Measurements from ENCODE around the gene GREB1L. TPM values are rescaled to one million over a fixed set of nuclear protein-coding genes. Genes with fewer than 3 reads are reported as not detected.
A peak's percentile ranks its signal among the peaks of the same experiment; 100 is the strongest.

The GREB1L gene
- total RNA-seq, 1 experiment from 2014 or later = 75.4 TPM

DNA sequence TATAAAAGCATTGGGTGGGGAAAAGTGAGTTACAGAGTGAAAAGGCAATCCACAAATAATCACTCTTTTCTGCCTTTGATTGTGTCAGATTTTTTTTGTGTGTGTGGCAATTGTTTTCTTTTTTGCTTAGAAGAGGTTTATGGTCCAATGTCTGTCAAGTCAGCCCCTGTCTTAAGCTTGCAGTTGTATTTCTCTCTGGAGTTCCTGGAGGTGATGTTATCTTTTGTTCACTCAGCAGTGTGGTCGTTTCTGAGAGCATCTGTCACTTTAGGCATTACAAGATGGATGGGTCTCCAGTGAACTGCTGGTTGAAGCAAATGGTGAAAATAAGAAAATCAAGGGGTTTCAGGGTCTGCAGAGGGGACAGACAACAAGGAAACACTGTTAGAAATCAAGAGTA lies 121.3 kb downstream of the GREB1L start:
- Histone ChIP-seq H3K36me3 (ENCODE audit: control insufficient read depth, insufficient read depth, low read length) (no peaks in the 10 kb centered on the region), H3K27me3 (replicated peaks; ENCODE audit: control insufficient read depth, insufficient read depth, low read length) (no peaks in the 10 kb centered on the region), H3K9me3 (no peaks in the 10 kb centered on the region), H3K4me3 (ENCODE audit: low read depth, low read length) (no peak overlapping the region), H3K4me1 (peaks cover 56% of the 10 kb centered on the region)
- intact Hi-C loops (cut with micrococcal nuclease; ENCODE audit: unreplicated experiment) = loop anchor here (2.0 kb wide), 1 partner anchor 17 kb away; no protein-coding TSS in a partner anchor
- no peaks in the 10 kb centered on the region for H3K27me3 Mint-ChIP-seq (ENCODE audit: insufficient read depth, unreplicated experiment)
- CTCF ChIA-PET = no interaction called here
- DNase-seq = no peak
- H3K4me3 Mint-ChIP-seq (ENCODE audit: unreplicated experiment) = no peak overlapping the region
- H3K27ac Mint-ChIP-seq (ENCODE audit: unreplicated experiment) = no peak overlapping the region
- H3K36me3 Mint-ChIP-seq (ENCODE audit: insufficient read depth, unreplicated experiment) = peaks cover 10% of the 10 kb centered on the region
- H3K9me3 Mint-ChIP-seq (ENCODE audit: unreplicated experiment) = no peaks in the 10 kb centered on the region
- TF ChIP-seq, protein P1, sequence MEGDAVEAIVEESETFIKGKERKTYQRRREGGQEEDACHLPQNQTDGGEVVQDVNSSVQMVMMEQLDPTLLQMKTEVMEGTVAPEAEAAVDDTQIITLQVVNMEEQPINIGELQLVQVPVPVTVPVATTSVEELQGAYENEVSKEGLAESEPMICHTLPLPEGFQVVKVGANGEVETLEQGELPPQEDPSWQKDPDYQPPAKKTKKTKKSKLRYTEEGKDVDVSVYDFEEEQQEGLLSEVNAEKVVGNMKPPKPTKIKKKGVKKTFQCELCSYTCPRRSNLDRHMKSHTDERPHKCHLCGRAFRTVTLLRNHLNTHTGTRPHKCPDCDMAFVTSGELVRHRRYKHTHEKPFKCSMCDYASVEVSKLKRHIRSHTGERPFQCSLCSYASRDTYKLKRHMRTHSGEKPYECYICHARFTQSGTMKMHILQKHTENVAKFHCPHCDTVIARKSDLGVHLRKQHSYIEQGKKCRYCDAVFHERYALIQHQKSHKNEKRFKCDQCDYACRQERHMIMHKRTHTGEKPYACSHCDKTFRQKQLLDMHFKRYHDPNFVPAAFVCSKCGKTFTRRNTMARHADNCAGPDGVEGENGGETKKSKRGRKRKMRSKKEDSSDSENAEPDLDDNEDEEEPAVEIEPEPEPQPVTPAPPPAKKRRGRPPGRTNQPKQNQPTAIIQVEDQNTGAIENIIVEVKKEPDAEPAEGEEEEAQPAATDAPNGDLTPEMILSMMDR (IDR thresholded peaks at IDR 0.05; ENCODE audit: insufficient read depth in 1 of 2, low read depth in 1 of 2, low read length in 1 of 2, severe bottlenecking in 1 of 2, unreplicated experiment in 1 of 2) = no peak
- POLR2A ChIA-PET = interaction anchor here (0.6 kb wide), 1 partner anchor 222 kb away, joined by 3 read pairs; no protein-coding TSS in a partner anchor
- no TSS peak for BruUV-seq (replicated peaks)
- peaks cover 38% of the 10 kb centered on the region for H3K4me1 Mint-ChIP-seq (ENCODE audit: low read depth, unreplicated experiment)

DNA sequence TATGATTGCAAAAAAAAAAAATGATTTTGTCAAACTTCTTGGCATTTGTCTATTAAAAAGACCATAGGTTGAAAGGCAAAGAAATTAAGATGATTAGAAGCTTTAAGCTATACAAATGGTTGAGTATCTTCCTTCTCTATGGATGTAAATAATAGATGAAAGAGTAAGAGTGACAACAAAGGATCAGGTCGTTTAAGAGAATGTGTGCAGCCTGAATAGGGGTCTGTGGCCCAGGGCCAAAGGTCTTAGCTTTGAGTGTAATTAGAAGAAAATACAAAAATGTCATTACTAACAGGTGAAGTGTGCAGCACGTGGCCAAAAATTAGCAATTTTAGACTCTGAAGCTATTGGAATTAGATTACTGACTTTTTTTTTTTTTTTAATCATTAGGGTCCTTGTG lies 122.4 kb downstream of the GREB1L start:
- H3K4me1 Mint-ChIP-seq (ENCODE audit: low read depth, unreplicated experiment) = peaks cover 48% of the 10 kb centered on the region
- H3K4me1 ChIP-seq = peaks cover 65% of the 10 kb centered on the region
- no peaks in the 10 kb centered on the region for H3K9me3 Mint-ChIP-seq (ENCODE audit: unreplicated experiment)
- TF ChIP-seq, protein P1 (IDR thresholded peaks at IDR 0.05; ENCODE audit: insufficient read depth in 1 of 2, low read depth in 1 of 2, low read length in 1 of 2, severe bottlenecking in 1 of 2, unreplicated experiment in 1 of 2) = no peak
- no peak overlapping the region for H3K4me3 ChIP-seq (ENCODE audit: low read depth, low read length)
- no peak overlapping the region for H3K27ac Mint-ChIP-seq (ENCODE audit: unreplicated experiment)
- ChIA-PET POLR2A (no interaction called here), CTCF (no interaction called here)
- H3K27me3 ChIP-seq (replicated peaks; ENCODE audit: control insufficient read depth, insufficient read depth, low read length) = no peaks in the 10 kb centered on the region
- H3K36me3 ChIP-seq (ENCODE audit: control insufficient read depth, insufficient read depth, low read length) = no peaks in the 10 kb centered on the region
- H3K9me3 ChIP-seq = no peaks in the 10 kb centered on the region
- H3K36me3 Mint-ChIP-seq (ENCODE audit: insufficient read depth, unreplicated experiment) = peaks cover 10% of the 10 kb centered on the region
- no peak overlapping the region for H3K4me3 Mint-ChIP-seq (ENCODE audit: unreplicated experiment)
- H3K27me3 Mint-ChIP-seq (ENCODE audit: insufficient read depth, unreplicated experiment) = no peaks in the 10 kb centered on the region
- no peak for DNase-seq
- intact Hi-C loops (cut with micrococcal nuclease; ENCODE audit: unreplicated experiment) = no loop called here
- BruUV-seq (replicated peaks) = no TSS peak

DNA sequence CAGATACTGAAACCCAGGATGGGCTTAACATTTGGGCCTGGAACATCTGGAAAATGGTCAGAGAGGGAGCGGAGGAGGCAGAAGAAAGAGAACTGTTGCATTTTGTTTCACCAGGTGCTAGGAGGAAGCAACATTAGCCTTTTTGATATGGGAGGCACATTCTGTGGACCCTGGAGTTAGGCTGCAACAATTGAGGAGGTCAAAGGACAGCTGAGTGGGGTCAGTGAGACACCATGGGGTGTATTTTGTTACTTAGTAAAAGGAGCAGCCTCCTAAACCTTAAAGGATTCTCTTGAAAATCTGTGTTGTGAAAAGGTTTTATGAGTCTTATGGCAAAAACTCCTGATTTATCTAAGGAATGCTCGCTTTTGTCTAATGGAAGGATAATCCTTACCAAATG lies 124.9 kb downstream of the GREB1L start:
- peak overlapping the region; percentile 88 for H3K27ac Mint-ChIP-seq (ENCODE audit: unreplicated experiment)
- ChIA-PET CTCF (no interaction called here), POLR2A (no interaction called here)
- H3K4me3 Mint-ChIP-seq (ENCODE audit: unreplicated experiment) = no peak overlapping the region
- Histone ChIP-seq H3K9me3 (no peaks in the 10 kb centered on the region), H3K4me1 (peaks cover 61% of the 10 kb centered on the region), H3K27me3 (replicated peaks; ENCODE audit: control insufficient read depth, insufficient read depth, low read length) (no peaks in the 10 kb centered on the region), H3K4me3 (ENCODE audit: low read depth, low read length) (no peak overlapping the region), H3K36me3 (ENCODE audit: control insufficient read depth, insufficient read depth, low read length) (no peaks in the 10 kb centered on the region)
- peak in 1 of 2 experiments; percentile 31 for DNase-seq
- intact Hi-C loops (cut with micrococcal nuclease; ENCODE audit: unreplicated experiment) = no loop called here
- TF ChIP-seq, protein P1 (IDR thresholded peaks at IDR 0.05; ENCODE audit: insufficient read depth in 1 of 2, low read depth in 1 of 2, low read length in 1 of 2, severe bottlenecking in 1 of 2, unreplicated experiment in 1 of 2) = no peak
- no peaks in the 10 kb centered on the region for H3K9me3 Mint-ChIP-seq (ENCODE audit: unreplicated experiment)
- no peaks in the 10 kb centered on the region for H3K27me3 Mint-ChIP-seq (ENCODE audit: insufficient read depth, unreplicated experiment)
- peaks cover 28% of the 10 kb centered on the region for H3K4me1 Mint-ChIP-seq (ENCODE audit: low read depth, unreplicated experiment)
- peaks cover 11% of the 10 kb centered on the region for H3K36me3 Mint-ChIP-seq (ENCODE audit: insufficient read depth, unreplicated experiment)
- BruUV-seq (replicated peaks) = no TSS peak

Data from Caco-2 (cell line).